Testis (tissue), 3 donors: ENCODE measurements around the gene TNFAIP1. TPM values are rescaled to one million over a fixed set of nuclear protein-coding genes. Genes with fewer than 3 reads are reported as not detected.

Source experiments
- DNase-seq: peaks from one replicate; pipeline ENCODE4 v3.0.0-alpha.2; 2019
- H3K27ac ChIP-seq, 2 donors: fragments of 200-600 bp; sonication (generic); one replicate each; pipeline ENCODE4 v1.5.1; 2019
- H3K27me3 ChIP-seq: fragments of 200-600 bp; sonication (generic); one replicate; pipeline ENCODE4 v1.5.1; 2019
- H3K36me3 ChIP-seq: fragments of 200-600 bp; sonication (generic); one replicate; pipeline ENCODE4 v1.5.1; 2017; ENCODE audit warnings: low read depth; ENCODE audit errors: missing control alignments
- H3K4me1 ChIP-seq: fragments of 200-600 bp; sonication (generic); one replicate; pipeline ENCODE4 v1.5.1; 2019
- H3K4me3 ChIP-seq, 2 donors: fragments of 200-600 bp; sonication (generic); one replicate each; pipeline ENCODE4 v1.5.1; 2017 to 2019
- H3K9me3 ChIP-seq: fragments of 200-600 bp; sonication (generic); one replicate; pipeline ENCODE4 v1.5.1; 2017
- CTCF ChIP-seq, 3 experiments: fragments of 450-650 bp in 2 of 3; fragments of 200-600 bp in 1 of 3; sonication (generic) in 1 of 3; IDR thresholded peaks; one replicate each; pipeline ENCODE4 v1.5.1; 2016 to 2019; ENCODE audit warnings: antibody characterized with exemption in 3 of 3, mild to moderate bottlenecking in 2 of 3, moderate library complexity in 1 of 3
- POLR2A ChIP-seq: fragments of 450-650 bp; IDR thresholded peaks from one replicate; pipeline ENCODE4 v1.6.1; 2017; ENCODE audit warnings: antibody characterized with exemption, mild to moderate bottlenecking, moderate library complexity
- WGBS, 2 donors: methylation state at CpG; one replicate each; pipeline ENCODE4 v1.1.5; 2018; 5-methylcytosine and 5-hydroxymethylcytosine counted together
- intact Hi-C: fragments of 100-400 bp; cut with DNase I; formaldehyde crosslinking; loops from one replicate; pipeline ENCODE4 v1.15.1; 2023; ENCODE audit warnings: low total_unique reads
- polyA plus RNA-seq: library from polyadenylated mRNA; stranded (reverse); fragments of 350-450 nt; fragmentation: Illumina TruSeq; extraction: RNeasy Lipid Tissue Mini Kit (QIAGEN cat#74804); gene quantifications from one replicate; pipeline ENCODE4 v1.2.3, GENCODE V29; 2014; ENCODE audit warnings: low read depth, low replicate concordance; ENCODE audit not compliant: insufficient read depth
- total RNA-seq, 2 donors: library from RNA; depleted of rRNA; stranded (reverse); fragments of >200 nt; gene quantifications; one replicate each; pipeline ENCODE4 v1.2.3, GENCODE V29; 2016

The TNFAIP1 gene
- total and polyA plus RNA-seq, 3 donors from 2014 or later: 41.8 to 65.7 (median 42.9) TPM

DNA sequence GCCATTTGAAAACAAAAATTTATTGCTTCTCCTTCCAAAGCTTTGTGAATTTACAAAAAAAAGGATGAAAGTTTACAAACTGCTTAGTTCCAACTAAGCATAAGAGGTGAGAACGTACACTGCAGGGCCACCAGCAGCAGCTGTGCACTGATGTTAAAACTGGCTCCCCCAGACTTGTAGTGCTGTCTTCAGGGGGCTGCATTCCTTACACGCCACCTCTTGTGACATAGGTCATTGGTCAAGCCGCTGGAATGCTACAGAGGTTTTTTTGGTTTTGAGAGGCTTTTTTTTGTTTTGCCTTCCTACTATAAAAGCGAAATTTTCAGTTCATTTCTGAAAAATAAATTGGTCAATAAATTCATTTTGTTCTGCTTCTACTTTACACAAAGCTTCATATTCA lies 7.2 kb upstream of the TNFAIP1 start:
- 65 to 66% methylated on average over 4 of the region's 4 CpGs for WGBS, 2 donors
- DNase-seq: no peak
- H3K27me3 ChIP-seq: no peaks in the 10 kb centered on the region
- no peaks in the 10 kb centered on the region for H3K36me3 ChIP-seq
- no peak overlapping the region for H3K4me3 ChIP-seq
- H3K9me3 ChIP-seq: no peaks in the 10 kb centered on the region
- TF ChIP-seq CTCF (IDR thresholded peaks at IDR 0.05) (no peak), POLR2A (no peak)
- intact Hi-C loops: no loop called here
- no peaks in the 10 kb centered on the region for H3K4me1 ChIP-seq
- H3K27ac ChIP-seq: no peak overlapping the region

DNA sequence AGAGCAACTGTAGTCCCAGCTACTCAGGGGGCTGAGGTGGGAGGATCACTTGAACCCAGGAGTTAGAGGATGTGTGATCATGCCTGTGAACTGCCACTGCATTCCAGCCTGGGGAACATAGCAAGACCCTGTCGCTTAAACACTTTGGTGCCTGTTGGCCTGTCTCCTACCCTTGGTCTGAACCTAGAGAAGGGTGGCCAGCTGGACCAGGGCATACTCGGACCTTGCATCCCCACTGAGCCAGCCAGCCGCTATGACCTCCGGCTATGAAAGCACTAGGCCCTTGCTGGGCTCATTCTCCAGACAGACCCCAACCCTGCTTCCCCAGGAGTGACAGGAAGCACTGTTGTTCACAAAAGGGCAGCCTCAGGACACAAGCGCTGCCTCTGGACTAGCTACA lies 4.9 kb upstream of the TNFAIP1 start:
- H3K27me3 ChIP-seq: no peaks in the 10 kb centered on the region
- H3K9me3 ChIP-seq: no peaks in the 10 kb centered on the region
- no peaks in the 10 kb centered on the region for H3K36me3 ChIP-seq
- H3K4me3 ChIP-seq: no peak overlapping the region
- no peak for TF ChIP-seq POLR2A
- H3K27ac ChIP-seq: no peak overlapping the region
- WGBS, 2 donors: 89 to 92% methylated on average over 1 to 5 of the region's 5 CpGs
- peaks cover 12% of the 10 kb centered on the region for H3K4me1 ChIP-seq
- intact Hi-C loops: no loop called here
- DNase-seq: peak; percentile 11

DNA sequence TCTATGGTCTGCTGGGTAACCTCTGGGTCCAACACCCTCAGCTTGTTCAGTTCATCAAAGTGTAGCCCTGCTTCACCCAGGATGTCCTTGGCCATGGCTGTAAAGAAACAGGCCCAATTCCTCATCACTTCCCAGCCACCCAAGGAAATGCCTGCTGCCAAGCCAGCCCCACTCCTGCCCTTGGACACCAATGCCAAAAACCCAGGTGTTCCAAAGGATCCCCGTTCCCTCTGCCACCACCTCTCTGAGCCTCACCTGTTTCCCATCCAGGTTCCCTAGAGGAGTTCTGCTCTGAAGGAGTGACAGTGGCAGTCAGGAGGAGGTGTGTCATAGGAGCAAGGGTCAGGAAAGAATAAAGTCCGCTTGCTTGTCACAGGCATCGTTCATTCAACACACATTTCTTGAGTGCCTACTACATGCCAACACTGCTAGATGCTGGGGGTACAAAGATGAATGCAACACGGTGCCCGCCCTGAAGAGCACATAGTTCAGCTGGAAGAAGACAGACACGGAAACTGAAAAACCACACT lies 3.6 kb upstream of the TNFAIP1 start:
- Histone ChIP-seq H3K27ac (no peak overlapping the region), H3K9me3 (no peaks in the 10 kb centered on the region), H3K27me3 (no peaks in the 10 kb centered on the region), H3K4me3 (no peak overlapping the region), H3K4me1 (peaks cover 19% of the 10 kb centered on the region), H3K36me3 (no peaks in the 10 kb centered on the region)
- WGBS, 2 donors: 89 to 91% methylated on average over 6 of the region's 6 CpGs
- no peak for TF ChIP-seq POLR2A
- TF ChIP-seq CTCF (IDR thresholded peaks at IDR 0.05): no peak
- no peak for DNase-seq
- intact Hi-C loops: no loop called here

DNA sequence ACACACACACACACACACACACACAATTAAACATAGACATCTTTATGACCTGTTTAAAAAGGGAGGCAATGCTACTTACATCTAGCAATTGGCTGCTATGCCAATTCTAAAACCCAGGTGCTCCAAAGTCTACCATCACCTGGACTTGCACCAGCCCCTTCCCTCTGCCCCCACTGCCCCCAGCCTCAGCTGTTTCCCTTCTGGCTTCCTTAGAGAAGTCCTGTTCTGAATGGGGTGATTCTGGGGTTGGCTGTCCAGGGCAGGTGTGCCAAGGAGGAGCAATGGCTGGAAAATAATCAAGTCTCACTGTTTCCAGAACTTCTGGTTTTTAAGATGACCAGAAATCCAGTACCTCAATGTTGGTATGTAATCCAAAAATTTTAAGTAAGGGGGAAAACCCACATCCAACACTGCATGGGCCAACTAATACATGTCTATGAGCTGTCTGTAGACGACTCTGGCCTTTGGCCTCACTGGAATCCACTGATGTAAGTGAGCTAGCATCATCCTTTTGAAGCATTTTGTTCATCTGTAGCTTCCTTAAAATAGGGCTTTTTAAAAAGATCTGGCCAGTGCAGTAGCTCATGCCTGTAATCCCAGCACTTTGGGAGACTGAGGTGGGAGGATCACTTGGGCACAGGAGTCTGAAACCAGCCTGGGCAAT lies 2.3 kb upstream of the TNFAIP1 start:
- no peaks in the 10 kb centered on the region for H3K36me3 ChIP-seq
- intact Hi-C loops: no loop called here
- H3K9me3 ChIP-seq: no peaks in the 10 kb centered on the region
- no peaks in the 10 kb centered on the region for H3K27me3 ChIP-seq
- no peak overlapping the region for H3K27ac ChIP-seq
- WGBS, 2 donors: 58 to 59% methylated on average over 1 of the region's 1 CpG
- no peak overlapping the region for H3K4me3 ChIP-seq
- H3K4me1 ChIP-seq: peaks cover 29% of the 10 kb centered on the region
- DNase-seq: no peak
- TF ChIP-seq CTCF (IDR thresholded peaks at IDR 0.05): no peak
- no peak for TF ChIP-seq POLR2A

DNA sequence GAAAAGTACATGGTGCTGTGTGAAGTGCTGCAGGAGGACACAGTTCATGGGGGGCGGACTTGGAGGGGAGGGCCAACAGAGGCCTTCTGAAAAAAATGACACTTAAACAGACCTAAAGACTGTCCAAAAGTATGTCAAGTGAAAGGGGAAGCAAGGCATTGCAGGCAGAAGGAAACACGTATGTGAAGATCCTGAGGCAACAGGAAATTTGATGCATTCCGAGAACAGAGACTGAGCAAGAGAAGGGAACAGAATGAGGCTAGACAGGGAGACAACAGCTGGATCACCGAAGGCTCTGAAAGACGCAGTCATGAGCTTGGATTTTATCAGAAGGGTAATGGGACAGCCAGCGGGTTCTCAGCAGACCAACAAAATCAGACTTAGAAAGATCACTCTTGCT lies 1.4 kb upstream of the TNFAIP1 start:
- Histone ChIP-seq H3K4me3 (peak overlapping the region in 1 of 2 donors; percentile 83), H3K27me3 (no peaks in the 10 kb centered on the region), H3K27ac (peak overlapping the region in 1 of 2 donors; percentile 59), H3K9me3 (no peaks in the 10 kb centered on the region), H3K36me3 (no peaks in the 10 kb centered on the region), H3K4me1 (peaks cover 33% of the 10 kb centered on the region)
- TF ChIP-seq POLR2A (no peak), CTCF (IDR thresholded peaks at IDR 0.05) (no peak)
- DNase-seq: no peak
- intact Hi-C loops: no loop called here
- 33 to 40% methylated on average over 6 of the region's 6 CpGs for WGBS, 2 donors
